HUES6 (cell line): Measurements from ENCODE around the gene PDXK.
A peak's percentile ranks its signal among the peaks of the same experiment; 100 is the strongest.
"Not testable (repeated sequence)": the region's sequence is repeated elsewhere in the genome, so short reads cannot be mapped to it uniquely, and the experiment has no call there.

Experiments
- H3K27ac ChIP-seq: 2 replicates; pipeline ENCODE4 v1.7.0; 2013; ENCODE audit warnings: low read depth, mild to moderate bottlenecking, low read length, inconsistent platforms
- H3K27me3 ChIP-seq: 2 replicates; pipeline ENCODE4 v1.6.1; 2013; ENCODE audit warnings: low read length; ENCODE audit not compliant: control insufficient read depth, insufficient read depth
- H3K36me3 ChIP-seq: 2 replicates; pipeline ENCODE4 v1.6.1; 2013; ENCODE audit warnings: low read length; ENCODE audit not compliant: control insufficient read depth, insufficient read depth
- H3K4me1 ChIP-seq: 2 replicates; pipeline ENCODE4 v1.6.1; 2013; ENCODE audit warnings: low read length; ENCODE audit not compliant: control insufficient read depth, insufficient read depth
- H3K4me3 ChIP-seq: 2 replicates; pipeline ENCODE4 v1.5.1; 2013; ENCODE audit warnings: low read depth, low read length
- H3K9ac ChIP-seq: one replicate; pipeline ENCODE4 v1.6.1; 2013; ENCODE audit warnings: mild to moderate bottlenecking, low read length
- H3K9me3 ChIP-seq: 2 replicates; pipeline ENCODE4 v1.6.1; 2013; ENCODE audit warnings: low read depth, low read length; ENCODE audit not compliant: control insufficient read depth, insufficient read depth

Gene PDXK

DNA sequence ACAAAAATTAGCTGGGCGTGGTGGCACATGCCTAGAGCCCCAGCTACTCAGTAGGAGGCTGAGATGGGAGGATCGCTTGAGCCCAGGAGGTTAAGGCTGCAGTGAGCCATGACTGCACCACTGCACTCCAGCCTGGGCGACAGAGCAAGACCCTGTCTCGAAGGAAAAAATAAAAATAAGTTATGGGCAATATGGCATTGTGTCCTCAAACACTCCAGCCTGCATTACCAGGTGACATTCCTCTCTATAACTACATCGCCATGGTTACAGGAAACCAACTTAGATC is 19.5 kb upstream of the PDXK start:
- not testable (repeated sequence) for H3K27me3 ChIP-seq, H3K4me3 ChIP-seq, H3K9me3 ChIP-seq, H3K9ac ChIP-seq, H3K27ac ChIP-seq
- peaks cover 20% of the 10 kb centered on the region for H3K36me3 ChIP-seq
- H3K4me1 ChIP-seq, result peaks cover 15% of the 10 kb centered on the region

- Histone ChIP-seq H3K27ac (no peak overlapping the region), H3K36me3 (peaks cover 13% of the 10 kb centered on the region), H3K9me3 (no peaks in the 10 kb centered on the region), H3K4me3 (no peak overlapping the region), H3K4me1 (peaks cover 15% of the 10 kb centered on the region), H3K27me3 (no peaks in the 10 kb centered on the region), H3K9ac (no peak overlapping the region)
Observed at GRCh38 chr21:43699933-43700599, 18.9 kb upstream of the PDXK start.

GRCh38 chr21:43701936-43702784 is 16.8 kb upstream of the PDXK start:
- H3K27me3 ChIP-seq, result no peaks in the 10 kb centered on the region
- H3K36me3 ChIP-seq, result no peaks in the 10 kb centered on the region
- no peak overlapping the region for H3K9ac ChIP-seq
- no peak overlapping the region for H3K27ac ChIP-seq
- H3K9me3 ChIP-seq, result no peaks in the 10 kb centered on the region
- H3K4me1 ChIP-seq, result peaks cover 15% of the 10 kb centered on the region
- no peak overlapping the region for H3K4me3 ChIP-seq

GRCh38 chr21:43702785-43703034 is 16.2 kb upstream of the PDXK start:
- H3K27ac ChIP-seq, result no peak overlapping the region
- H3K4me1 ChIP-seq, result peaks cover 15% of the 10 kb centered on the region
- no peak overlapping the region for H3K9ac ChIP-seq
- H3K36me3 ChIP-seq, result no peaks in the 10 kb centered on the region
- no peak overlapping the region for H3K4me3 ChIP-seq
- no peaks in the 10 kb centered on the region for H3K27me3 ChIP-seq
- H3K9me3 ChIP-seq, result no peaks in the 10 kb centered on the region

DNA sequence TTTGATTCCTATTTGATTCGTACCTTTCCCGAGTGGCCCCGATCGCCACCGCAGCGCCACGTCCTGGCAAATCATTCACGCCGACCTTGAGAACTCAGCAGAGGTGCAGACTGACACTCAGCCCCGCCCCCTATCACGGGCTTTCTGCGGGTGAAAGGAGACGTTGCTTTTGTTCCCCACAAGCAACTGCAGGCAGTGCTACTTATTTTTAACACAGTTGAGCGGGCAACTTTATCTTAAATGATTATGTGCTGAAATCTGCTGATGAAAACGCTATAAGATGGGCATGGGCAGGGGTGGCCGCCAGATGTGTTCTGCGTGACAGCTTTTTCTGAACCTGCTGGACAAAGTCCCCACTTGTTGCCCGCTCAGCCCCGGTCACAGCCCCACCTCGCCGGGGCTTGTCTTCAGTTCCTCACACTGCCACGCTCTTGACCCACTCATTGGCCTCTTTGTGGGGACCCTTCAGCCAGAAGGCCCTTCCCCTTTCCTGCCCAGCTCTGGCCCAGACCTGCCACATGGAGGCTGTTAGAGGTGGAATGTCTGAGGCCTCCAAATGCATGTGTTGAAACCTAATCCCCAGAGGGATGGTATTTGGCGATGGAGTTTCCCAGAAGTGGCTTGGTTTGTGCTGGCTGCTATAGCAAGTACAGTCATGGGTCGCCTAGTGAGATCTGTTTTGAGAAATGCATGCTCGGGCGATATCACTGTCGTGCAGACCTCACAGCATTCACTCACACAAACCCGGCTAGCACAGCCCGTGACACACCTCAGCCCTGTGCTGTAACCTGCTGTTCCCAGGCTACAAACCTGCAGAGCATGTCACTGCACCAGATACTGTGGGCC is 15.7 kb upstream of the PDXK start:
- H3K9ac ChIP-seq, result no peak overlapping the region
- H3K4me1 ChIP-seq, result peaks cover 15% of the 10 kb centered on the region
- no peak overlapping the region for H3K27ac ChIP-seq
- H3K9me3 ChIP-seq, result no peaks in the 10 kb centered on the region
- no peaks in the 10 kb centered on the region for H3K36me3 ChIP-seq
- no peak overlapping the region for H3K4me3 ChIP-seq
- no peaks in the 10 kb centered on the region for H3K27me3 ChIP-seq

DNA sequence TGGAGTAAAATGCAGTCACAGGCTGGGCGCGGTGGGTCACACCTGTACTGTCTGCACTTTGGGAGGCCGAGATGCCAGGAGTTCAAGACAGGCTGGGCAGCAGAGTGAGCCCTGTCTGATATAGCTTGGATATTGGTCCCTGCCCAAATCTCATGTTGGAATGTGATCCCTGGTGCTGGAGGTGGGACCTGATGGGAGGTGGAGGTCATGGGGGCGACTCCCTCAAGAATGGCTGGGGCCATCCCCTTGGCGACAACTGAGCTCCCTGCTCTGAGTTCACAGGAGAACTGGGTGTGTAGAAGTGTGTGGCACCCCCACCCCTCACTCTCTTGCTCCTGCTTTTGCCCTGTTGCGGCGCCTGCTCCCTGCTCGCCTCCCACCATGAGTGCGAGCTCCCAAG is 11.5 kb upstream of the PDXK start:
- no peaks in the 10 kb centered on the region for H3K27me3 ChIP-seq
- peaks cover 22% of the 10 kb centered on the region for H3K4me1 ChIP-seq
- no peak overlapping the region for H3K9ac ChIP-seq
- H3K4me3 ChIP-seq, result no peak overlapping the region
- H3K27ac ChIP-seq, result no peak overlapping the region
- H3K9me3 ChIP-seq, result no peaks in the 10 kb centered on the region
- H3K36me3 ChIP-seq, result no peaks in the 10 kb centered on the region

- no peak overlapping the region for H3K4me3 ChIP-seq
- no peaks in the 10 kb centered on the region for H3K27me3 ChIP-seq
- H3K4me1 ChIP-seq, result peaks cover 14% of the 10 kb centered on the region
- H3K9ac ChIP-seq, result no peak overlapping the region
- H3K9me3 ChIP-seq, result no peaks in the 10 kb centered on the region
- no peak overlapping the region for H3K27ac ChIP-seq
- H3K36me3 ChIP-seq, result no peaks in the 10 kb centered on the region
Observed at GRCh38 chr21:43708745-43709381, 10.1 kb upstream of the PDXK start.

DNA sequence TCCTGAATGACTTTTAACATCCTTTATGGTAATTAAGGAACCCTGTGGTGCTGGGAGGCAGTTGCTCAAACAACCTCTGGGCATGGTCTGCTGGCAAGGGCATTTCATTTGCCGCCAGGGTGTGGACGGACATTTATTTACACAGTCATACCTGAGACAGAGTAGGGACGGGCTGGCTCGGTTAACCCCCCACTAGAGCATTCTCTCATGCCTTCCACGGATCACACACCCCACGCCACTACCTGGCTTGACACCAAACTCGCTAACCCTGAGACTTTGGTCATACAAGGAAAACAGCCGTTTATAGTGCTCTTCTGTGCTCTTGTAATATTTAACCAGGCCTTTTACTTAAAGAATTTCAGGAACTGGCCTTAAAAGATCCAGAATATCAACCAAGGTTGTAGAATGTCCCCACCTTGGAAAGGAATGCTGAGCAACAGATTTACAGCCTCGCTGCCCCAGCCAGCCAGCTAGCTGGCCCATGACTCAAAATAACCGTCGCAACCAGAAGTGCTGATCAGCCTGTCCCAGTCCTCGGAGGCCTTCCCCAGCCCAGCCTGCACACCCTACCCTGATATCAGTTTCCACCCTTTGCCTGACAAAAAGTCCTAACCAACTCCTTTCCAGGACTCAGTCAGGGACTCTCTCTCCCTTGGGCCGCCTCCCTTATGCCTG is 6.5 kb upstream of the PDXK start:
- Histone ChIP-seq H3K27ac (no peak overlapping the region), H3K27me3 (no peaks in the 10 kb centered on the region; the same call in 1 of the 2 replicates), H3K9me3 (no peaks in the 10 kb centered on the region), H3K36me3 (no peaks in the 10 kb centered on the region), H3K4me3 (peak overlapping the region; percentile 4; the same call in 1 of the 2 replicates), H3K9ac (no peak overlapping the region), H3K4me1 (peaks cover 14% of the 10 kb centered on the region)

DNA sequence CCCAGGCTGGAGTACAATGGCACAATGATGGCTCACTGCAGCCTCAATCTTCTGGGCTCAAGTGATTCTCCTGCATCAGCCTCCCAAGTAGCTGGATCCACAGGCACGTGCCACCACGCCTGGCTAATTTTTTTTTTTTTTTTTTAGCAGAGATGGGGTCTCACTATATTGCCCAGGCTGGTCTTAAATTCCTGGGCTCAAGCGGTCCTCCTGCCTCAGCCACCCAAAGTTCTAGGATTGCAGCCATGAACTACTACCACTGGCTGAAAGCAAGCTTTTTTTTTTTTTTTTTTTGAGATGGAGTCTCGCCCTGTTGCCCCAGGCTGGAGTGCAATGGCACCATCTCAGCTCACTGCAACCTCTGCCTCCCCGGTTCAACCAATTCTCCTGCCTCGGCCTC is 5.8 kb upstream of the PDXK start:
- not testable (repeated sequence) for H3K27ac ChIP-seq, H3K4me3 ChIP-seq, H3K36me3 ChIP-seq, H3K9me3 ChIP-seq, H3K9ac ChIP-seq, H3K27me3 ChIP-seq
- peaks cover 14% of the 10 kb centered on the region for H3K4me1 ChIP-seq

DNA sequence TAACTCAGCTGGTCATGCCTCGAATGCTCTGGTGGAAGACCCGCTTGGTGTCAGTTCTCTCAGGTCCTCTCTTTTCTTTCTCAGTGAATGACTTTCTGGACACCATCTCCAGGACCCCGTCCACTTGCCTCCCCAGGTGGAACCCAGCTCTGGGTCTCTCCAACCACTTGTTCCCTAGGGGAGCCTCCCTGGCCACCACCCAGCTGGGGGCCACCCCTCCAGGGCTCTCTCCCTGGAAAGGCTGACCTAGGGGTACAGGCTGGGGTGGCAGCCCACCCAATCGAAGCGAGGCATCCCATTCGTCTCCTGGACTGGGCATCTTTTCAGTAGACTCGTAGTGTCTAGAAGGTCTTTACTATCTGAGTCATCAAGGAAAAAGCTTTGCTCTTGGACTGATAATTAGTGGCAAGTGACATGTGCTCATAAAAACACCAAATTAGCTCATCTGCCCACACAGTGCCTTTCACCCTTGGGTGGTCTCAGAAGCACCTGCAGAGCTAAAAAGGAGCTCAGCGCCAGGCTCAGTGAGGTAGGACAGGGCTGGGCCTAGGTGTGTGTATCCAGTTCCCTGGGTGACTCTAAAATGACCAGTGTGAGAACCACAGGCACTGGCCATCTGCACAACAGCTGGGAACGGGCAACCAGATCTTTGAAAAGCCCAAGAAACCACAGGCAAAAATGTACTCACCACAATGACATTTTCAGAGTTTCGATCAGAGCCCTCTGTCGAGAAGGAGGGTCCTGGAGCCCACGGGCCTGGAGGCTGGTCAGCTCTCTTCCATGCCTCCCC is 2.4 kb upstream of the PDXK start:
- Histone ChIP-seq H3K4me1 (peaks cover 26% of the 10 kb centered on the region), H3K9ac (no peak overlapping the region)

More for the DNA sequence above, 2.4 kb upstream of the PDXK start:
- Histone ChIP-seq H3K27me3 (peaks cover 19% of the 10 kb centered on the region; the same call in 1 of the 2 replicates), H3K9me3 (no peaks in the 10 kb centered on the region), H3K4me3 (no peak overlapping the region), H3K36me3 (0 out of 2 replicates have a peak, but pooled peaks cover 5% of the 10 kb centered on the region), H3K27ac (no peak overlapping the region)
